ENCODE results near the gene DTHD1. TPM values are rescaled to one million over a fixed set of nuclear protein-coding genes. Genes with fewer than 3 reads are reported as not detected.

Gene DTHD1
- total and polyA plus RNA-seq, 10 of the 15 experiments (the other 5 are each of a cell fraction or from before 2014, with no cell fraction given), result 0.05 to 2.8 (median 1.4) TPM

GRCh38 chr4:36321176-36321575 is 39.8 kb downstream of the DTHD1 start:
- intact Hi-C loops (cut with micrococcal nuclease; ENCODE audit: unreplicated experiment) (loop anchor here (2.0 to 5.0 kb wide), 3 partner anchors 34 to 114 kb away; no protein-coding TSS in a partner anchor), in situ Hi-C loops (cut with MboI) (loop anchor here (5.0 kb wide), 1 partner anchor 79 kb away; the partner anchor contains the start of gene ARAP2)
- Histone ChIP-seq H3K4me2 (ENCODE audit: control insufficient read depth, insufficient read depth) (peak overlapping the region; percentile 89), H3K4me1 (ENCODE audit: control insufficient read depth, insufficient read depth, low read length) (peaks cover 57% of the 10 kb centered on the region), H3K36me3 (ENCODE audit: control insufficient read depth in 2 of 2, insufficient read depth in 2 of 2, low read length in 1 of 2) (no peaks in the 10 kb centered on the region), H3K27ac (ENCODE audit: control insufficient read depth, insufficient read depth) (peak overlapping the region; percentile 79), H4K20me1 (ENCODE audit: control insufficient read depth, insufficient read depth) (no peaks in the 10 kb centered on the region), H3K4me3 (no peak overlapping the region), H3K27me3 (replicated peaks in 1 of 2; ENCODE audit: control insufficient read depth in 2 of 2, insufficient read depth in 2 of 2, low read length in 1 of 2) (no peaks in the 10 kb centered on the region), H3K9me3 (replicated peaks; ENCODE audit: control insufficient read depth, insufficient read depth, low read length) (no peaks in the 10 kb centered on the region), H3K9ac (ENCODE audit: control insufficient read depth, insufficient read depth, low read length) (no peak overlapping the region), H2AFZ (ENCODE audit: control insufficient read depth, low read depth, low read length) (peak overlapping the region; percentile 49), H3K79me2 (ENCODE audit: control insufficient read depth, insufficient read depth, low read length) (no peaks in the 10 kb centered on the region)
- no peak for ATAC-seq
- POLR2A ChIA-PET, result interaction anchor here (1.9 kb wide), 1 partner anchor 11 kb away, joined by 6 read pairs; no protein-coding TSS in a partner anchor
- no peak for FAIRE-seq
- no TSS peak for BruUV-seq (replicated peaks)
- RAD21 ChIA-PET (ENCODE audit: unreplicated experiment), result interaction anchor here (1.0 to 3.8 kb wide), 4 partner anchors 11 to 78 kb away, joined by 3 to 21 read pairs (median 8); partner anchors contain the start of gene ARAP2
- CTCF ChIA-PET, result interaction anchor here (1.1 to 1.8 kb wide), 4 partner anchors 10 to 78 kb away, joined by 3 to 5 read pairs (median 4); no protein-coding TSS in a partner anchor
- 72% methylated on average over 4 of the region's 4 CpGs for WGBS (ENCODE audit: insufficient coverage, insufficient replicate concordance, low lambda C conversion rate, missing lambda C conversion rate)
- SMC1A ChIA-PET (ENCODE audit: uncharacterized antibody, unreplicated experiment), result interaction anchor here (0.6 to 6.3 kb wide), 6 partner anchors 10 to 76 kb away, joined by 3 to 60 read pairs (median 7); no protein-coding TSS in a partner anchor
- DNase-seq (ENCODE audit: low read depth, low spot score), result no peak
- TF ChIP-seq, protein P1, sequence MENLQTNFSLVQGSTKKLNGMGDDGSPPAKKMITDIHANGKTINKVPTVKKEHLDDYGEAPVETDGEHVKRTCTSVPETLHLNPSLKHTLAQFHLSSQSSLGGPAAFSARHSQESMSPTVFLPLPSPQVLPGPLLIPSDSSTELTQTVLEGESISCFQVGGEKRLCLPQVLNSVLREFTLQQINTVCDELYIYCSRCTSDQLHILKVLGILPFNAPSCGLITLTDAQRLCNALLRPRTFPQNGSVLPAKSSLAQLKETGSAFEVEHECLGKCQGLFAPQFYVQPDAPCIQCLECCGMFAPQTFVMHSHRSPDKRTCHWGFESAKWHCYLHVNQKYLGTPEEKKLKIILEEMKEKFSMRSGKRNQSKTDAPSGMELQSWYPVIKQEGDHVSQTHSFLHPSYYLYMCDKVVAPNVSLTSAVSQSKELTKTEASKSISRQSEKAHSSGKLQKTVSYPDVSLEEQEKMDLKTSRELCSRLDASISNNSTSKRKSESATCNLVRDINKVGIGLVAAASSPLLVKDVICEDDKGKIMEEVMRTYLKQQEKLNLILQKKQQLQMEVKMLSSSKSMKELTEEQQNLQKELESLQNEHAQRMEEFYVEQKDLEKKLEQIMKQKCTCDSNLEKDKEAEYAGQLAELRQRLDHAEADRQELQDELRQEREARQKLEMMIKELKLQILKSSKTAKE (IDR thresholded peaks at IDR 0.05; ENCODE audit: low read depth, poor library complexity, severe bottlenecking), result no peak
- no peak for TF ChIP-seq ZNF207 (IDR thresholded peaks at IDR 0.05; ENCODE audit: borderline replicate concordance)
- TF ChIP-seq JUNB (IDR thresholded peaks at IDR 0.05), result no peak
- TF ChIP-seq MEF2B (IDR thresholded peaks at IDR 0.05; ENCODE audit: partially characterized antibody, poor library complexity, severe bottlenecking), result no peak
- no peak for TF ChIP-seq CHD4 (IDR thresholded peaks at IDR 0.05)
- no peak for TF ChIP-seq MAX (IDR thresholded peaks at IDR 0.05; ENCODE audit: low read depth, low read length)
- no peak for TF ChIP-seq RELB (IDR thresholded peaks at IDR 0.05; ENCODE audit: low read depth)
- TF ChIP-seq CHD2 (IDR thresholded peaks at IDR 0.05; ENCODE audit: borderline replicate concordance, low read depth, low read length), result no peak
- no peak for TF ChIP-seq KDM1A (IDR thresholded peaks at IDR 0.05; ENCODE audit: borderline replicate concordance)
- no peak for TF ChIP-seq POLR2A (IDR thresholded peaks at IDR 0.05; ENCODE audit: low read depth, low read length)
- no peak for TF ChIP-seq E2F8 (IDR thresholded peaks at IDR 0.05; ENCODE audit: low read depth, partially characterized antibody)
- no peak for TF ChIP-seq BCL3 (IDR thresholded peaks at IDR 0.05; ENCODE audit: borderline replicate concordance, insufficient read depth, low read depth, low read length, poor library complexity, severe bottlenecking)
- no peak for TF ChIP-seq BMI1 (IDR thresholded peaks at IDR 0.05; ENCODE audit: borderline replicate concordance)
- TF ChIP-seq SREBF1 (IDR thresholded peaks at IDR 0.05; ENCODE audit: low read length), result no peak
- TF ChIP-seq SP1 (IDR thresholded peaks at IDR 0.05; ENCODE audit: low read depth, low read length), result no peak
- TF ChIP-seq CREM (IDR thresholded peaks at IDR 0.05; ENCODE audit: low read depth), result no peak
- TF ChIP-seq MXI1 (IDR thresholded peaks at IDR 0.05; ENCODE audit: low read depth, low read length), result no peak
